NCI-H748 (cell line): Measurements from ENCODE around the gene CEP83.

Experiments
- DNase-seq: peaks from one replicate; lab custom pipeline; 2025; ENCODE audit not compliant: unreplicated experiment; lab: John Stamatoyannopoulos, UW

The CEP83 gene

DNA sequence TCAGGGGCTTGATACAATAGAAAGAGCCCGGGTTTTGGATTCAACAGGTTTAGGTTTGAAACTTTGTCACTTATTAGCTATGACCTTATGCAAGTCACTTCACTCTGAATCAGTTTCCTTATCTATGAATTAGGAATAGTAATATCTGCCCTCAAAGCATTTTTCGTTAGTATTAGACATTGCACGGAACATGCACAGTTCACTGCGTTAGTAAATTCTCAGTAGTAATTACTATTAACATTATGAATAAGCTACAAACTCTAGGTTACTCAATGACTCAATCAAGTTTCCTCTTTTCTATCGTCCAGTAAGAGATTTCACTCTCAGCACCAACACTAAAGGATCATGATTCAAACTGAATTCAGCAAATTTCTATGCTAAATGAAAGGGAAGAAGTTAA lies 150.3 kb downstream of the CEP83 start:
- DNase-seq, result no peak

- DNase-seq, result no peak
These were observed 151.1 kb downstream of the CEP83 start for GRCh38 chr12:94308612-94309011.

DNA sequence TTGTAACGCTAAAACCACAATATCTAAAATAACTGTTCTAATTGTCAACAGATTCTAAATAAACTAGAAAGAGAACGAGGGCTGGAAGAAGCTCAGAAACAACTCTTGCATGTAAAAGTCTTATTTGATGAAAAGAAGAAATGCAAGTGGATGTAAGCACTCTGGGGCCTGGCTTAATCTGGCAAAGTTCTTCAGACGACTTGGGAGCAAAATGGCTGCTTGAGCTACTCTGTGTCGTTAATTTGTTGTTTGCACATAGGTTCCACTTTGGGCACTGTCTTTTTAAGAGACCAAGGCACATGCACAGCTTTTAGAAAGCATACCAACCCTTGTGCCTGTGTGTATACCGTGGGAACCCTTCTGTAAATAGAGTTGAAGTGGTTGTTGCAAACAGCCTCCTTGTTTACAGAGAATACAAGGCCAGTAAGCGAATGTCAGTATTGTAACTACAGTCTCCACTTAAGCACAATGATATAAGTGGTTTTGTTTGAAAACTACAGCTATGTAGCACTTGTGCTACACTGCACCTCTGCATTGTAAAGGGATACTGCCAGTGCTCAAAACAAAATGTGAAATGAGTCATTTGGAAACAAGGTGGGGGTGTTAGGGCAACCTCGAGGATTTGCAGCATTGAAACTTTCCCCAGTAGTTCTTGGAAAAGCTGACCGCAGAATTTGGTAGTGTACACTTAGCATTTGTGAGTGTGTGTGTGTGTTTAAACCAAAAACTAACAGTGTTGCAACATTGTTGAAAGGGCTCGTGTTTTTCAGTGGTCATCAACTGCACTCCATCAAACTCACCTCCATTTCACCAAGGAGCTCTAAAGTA lies 154.3 kb downstream of the CEP83 start:
- peak; percentile 44 for DNase-seq

- no peak for DNase-seq
These were observed 155.1 kb downstream of the CEP83 start for GRCh38 chr12:94304566-94305061.

DNA sequence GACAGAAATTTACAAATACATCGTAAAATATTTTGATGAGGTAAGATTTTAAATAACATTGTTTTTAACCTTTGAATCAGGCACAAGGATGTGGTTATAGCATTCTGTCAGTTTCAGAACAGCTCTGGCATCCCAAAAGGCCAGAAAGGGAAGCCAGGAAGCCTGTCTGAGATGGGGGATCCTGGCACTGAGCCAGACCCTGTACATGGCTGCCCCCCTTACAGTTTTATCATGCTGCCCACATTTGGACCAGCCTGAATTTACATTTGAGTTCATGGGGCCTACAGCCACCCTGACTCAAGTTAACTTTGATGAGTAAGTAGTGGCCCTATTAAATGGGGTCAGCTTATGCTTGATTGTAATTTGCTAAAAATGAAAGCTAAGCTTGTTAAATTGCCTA lies 155.7 kb downstream of the CEP83 start:
- DNase-seq, result no peak

DNA sequence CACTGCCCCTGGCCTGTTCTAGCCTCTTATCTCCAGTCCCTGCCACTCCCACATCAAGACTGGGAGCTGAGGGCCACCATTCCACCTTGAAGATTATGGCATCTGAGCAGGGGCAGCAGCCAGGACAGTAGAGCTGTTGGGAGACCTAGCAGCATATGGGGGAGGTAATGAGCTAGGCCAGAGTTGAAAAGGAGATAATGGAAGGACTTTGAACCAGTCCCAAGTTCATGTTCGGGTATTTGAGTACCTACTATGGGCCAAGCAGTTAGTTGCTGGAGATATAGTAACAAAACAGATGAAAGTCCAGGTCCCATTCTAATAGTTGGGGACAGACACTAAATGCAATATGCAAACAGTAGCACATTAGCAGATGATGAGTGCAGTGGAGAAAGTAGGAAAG lies 159.8 kb downstream of the CEP83 start:
- no peak for DNase-seq

DNA sequence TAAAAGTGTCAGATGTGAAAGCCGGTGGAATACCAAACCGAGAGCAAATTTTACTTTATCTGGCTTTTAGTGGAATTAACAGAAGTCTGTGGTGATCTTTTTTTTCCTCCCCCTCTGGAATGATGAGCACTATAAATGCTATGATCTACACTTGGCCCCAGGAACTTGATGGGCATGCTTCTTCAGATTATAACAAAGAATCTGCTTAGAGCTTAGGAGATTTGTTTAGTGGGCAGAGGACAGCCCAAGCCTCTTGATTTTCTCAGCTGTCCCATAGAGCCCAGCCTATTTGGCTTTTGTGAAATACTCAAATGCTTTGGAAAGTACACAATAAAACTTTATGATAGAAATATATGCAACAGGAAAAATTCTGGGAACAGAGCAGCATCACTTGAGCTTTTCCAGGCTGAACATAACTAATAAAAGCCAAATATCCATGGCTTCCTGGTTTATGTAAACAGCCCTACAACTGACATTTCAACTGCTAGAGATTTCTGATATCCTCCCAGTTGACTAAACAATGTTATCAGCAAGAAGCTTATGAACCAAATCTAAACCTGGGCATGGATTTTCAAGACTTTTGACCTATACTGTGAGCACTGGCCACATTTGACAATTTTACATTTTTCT lies 161.7 kb downstream of the CEP83 start:
- no peak for DNase-seq

DNA sequence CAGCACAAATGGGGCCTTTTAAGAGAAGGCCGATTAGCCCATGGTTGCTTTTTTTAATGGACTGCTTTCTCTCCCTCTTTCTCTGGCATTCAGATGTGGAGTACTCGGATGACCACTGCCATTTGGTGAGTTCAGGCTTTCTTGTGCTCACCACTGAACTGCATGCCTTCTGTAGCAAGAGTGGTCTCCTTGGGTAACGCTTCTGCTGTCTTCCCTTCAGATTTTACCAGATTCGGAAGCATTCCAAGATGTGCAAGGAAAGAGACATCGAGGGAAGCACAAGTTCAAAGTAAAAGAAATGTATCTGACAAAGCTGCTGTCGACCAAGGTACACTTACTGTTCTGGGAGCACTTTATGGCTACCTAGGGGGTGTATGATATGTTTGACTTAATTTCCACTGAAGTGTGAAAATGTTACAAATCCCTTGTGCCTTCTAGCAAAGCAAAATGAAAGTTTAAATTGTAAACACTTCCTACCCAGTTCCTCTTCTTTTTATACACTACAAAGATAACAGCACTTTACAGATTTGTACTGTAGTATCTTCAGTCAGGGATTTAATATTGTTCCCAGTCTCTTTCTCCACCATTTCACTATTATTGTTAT lies 162.5 kb downstream of the CEP83 start:
- no peak for DNase-seq

DNA sequence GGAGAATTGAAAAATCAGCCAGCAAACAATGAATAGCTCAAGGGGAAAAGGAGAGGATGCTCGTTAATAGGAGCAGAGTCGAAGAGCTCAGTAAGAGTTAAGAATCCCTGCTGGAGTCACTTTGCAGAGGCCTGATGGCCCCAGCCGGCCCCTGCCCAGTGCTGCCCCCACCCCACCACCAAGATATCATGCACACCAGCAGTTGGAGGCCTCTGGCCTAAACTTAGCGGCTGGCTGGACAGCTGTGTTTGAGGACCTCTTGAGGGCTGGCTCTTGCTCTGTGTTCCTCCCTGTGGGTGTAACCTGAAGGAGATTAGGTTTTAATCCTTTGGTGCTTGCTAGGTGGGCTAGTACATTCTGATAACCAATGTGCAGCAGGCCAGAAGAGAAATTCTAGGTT lies 169.3 kb downstream of the CEP83 start:
- no peak for DNase-seq

DNA sequence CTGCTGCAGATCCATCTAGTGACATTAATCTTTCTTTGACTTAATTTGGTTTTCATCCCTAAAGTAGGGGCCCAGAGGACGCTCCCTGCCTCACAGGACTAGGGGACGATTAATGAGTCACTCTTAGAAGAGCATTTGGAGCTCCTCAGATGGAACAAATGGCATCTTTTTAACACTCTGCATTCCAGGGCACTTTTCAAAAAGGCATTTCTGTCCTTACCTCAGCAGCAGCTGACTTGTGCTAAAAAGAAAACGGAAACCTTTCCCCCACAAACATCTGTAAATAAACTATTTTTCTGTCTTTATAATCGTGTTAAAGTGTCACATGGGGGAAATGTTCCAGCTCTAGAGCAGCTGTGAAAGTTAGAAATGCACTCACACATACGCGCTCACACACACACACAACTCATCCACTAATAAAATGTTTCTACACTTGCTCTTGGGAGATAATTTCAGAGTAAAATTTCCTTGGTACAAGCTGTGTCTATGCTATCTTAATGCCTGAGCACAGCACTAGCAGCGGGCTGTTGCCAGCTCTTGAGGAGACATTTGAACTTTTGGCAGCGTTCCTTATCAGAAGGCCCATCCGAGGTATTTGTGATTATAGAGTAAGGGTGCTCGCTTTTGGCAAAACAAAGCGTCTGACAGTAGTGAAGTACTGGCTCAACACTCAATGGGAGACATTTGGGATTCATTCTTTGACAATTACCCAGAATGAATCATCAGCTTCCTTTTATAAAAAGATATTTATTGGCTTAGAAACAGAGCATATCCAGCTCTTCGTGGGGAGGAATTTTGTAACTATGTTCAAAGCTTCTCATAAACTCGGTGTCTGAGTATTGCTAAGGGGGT lies 170.0 kb downstream of the CEP83 start:
- DNase-seq, result no peak

GRCh38 chr12:94287245-94287628 lies 172.4 kb downstream of the CEP83 start:
- DNase-seq, result no peak

DNA sequence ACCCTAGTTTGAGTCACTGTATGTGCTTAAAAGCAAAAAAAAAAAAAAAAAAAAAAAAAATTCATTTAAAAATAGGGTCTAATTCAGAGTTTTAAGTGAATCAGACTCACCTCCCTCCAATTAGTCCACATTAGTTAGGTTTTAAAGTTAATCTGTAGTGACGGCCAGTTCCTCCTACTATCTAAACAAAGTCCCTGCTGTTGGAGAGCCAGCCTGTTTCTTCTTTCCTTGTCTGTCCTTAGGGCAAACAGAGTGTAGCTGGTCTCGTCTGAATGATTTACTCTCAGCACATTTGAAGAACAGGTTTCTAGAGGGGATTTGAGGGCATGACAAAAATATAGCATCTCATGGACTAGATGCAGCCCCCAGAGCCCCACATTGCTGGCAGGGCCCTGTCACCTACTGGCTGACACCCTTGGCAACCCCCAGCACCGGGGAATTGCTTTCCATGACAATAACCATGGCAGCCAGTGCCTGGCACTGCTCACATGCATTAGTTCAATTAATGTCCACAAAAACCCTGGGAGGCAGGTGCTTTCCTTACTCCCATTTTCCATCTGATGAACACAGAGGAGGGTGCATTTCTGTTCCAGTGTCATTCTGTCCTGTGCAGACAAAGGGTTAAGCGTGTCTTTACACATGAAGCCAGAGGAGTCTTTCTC lies 173.0 kb downstream of the CEP83 start:
- DNase-seq, result peak; percentile 49

DNA sequence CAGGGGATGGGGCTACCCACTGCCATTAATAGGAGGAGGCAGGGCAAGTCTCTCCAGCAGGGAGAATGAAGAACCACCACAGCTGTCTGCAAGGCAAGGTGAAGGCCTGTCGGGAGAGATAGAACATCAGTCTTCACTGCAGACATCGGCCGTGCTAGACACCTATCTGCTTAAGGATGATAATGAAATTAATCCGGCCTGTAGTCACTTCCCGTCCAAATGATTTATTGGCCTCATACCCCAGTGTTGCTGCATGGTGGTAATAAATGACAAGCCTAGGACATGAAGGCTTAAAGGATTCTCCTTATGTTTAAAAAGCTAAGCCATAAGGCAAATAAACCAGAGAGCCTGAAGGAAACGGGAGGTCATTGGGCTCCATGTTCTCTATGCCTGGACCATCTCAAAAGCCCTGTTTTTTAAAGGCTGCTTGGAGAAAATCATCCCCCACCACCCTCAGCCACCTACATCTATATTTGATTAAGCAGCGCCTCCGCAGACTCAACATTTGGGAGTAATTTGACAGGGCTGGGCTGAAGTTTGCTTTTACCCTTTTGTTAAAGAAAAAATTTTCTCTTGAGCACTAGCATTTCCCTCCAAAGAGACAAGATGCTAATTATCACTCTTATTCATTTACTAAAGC lies 173.6 kb downstream of the CEP83 start:
- no peak for DNase-seq

- no peak for DNase-seq
These were observed 174.8 kb downstream of the CEP83 start for GRCh38 chr12:94284859-94285258.

- DNase-seq, result no peak
These were observed 175.6 kb downstream of the CEP83 start for GRCh38 chr12:94284046-94284445.

DNA sequence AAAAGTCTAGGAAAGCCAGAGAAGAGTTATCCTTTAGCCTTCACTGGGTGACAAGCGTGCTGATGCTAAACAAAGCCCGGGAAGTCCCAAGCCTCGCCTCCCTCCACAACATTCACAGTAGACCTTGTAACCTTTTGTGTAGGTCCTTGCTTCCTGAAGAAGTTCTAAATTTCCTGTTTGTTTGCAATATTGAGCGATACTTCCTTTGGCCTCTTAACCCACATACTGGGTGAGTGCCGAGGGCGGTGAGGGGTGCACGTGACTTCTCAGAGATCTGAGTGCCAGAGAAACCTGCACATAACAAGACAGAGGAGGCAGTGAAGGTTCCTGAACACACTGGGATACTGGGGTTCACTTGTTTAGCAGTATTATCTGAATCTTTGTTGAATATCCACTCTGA lies 177.0 kb downstream of the CEP83 start:
- DNase-seq, result no peak

GRCh38 chr12:94280063-94280462 lies 179.6 kb downstream of the CEP83 start:
- no peak for DNase-seq

DNA sequence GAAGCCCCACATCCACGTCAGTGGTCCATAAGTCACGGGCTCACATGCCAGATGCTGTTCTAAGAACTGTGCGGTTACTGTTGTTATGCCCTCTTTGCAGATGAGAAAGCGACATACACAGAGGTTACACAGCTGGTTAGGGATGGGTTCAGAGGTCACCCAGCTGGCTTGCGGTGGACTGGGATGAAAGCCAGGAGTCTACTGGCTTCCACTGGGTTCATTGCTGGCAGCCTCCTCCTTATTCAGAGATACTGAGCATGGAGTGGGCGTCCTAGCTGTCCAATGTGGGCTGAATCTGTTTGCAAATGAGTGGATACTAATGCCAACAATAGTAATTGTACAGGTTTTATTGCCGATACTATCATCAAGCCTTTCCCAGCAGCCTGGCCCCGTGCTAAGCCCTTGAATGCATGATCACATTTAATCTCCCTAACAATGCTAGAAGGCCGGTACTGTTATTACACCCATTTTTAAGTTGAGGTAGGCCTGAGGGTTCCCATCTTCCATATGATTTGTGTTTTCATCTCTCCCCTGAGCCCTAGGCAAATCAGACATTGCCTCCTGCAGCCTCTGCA lies 182.2 kb downstream of the CEP83 start:
- no peak for DNase-seq

- no peak for DNase-seq
These were observed 182.9 kb downstream of the CEP83 start for GRCh38 chr12:94276725-94277124.

- DNase-seq, result no peak
These were observed 186.4 kb downstream of the CEP83 start for GRCh38 chr12:94273272-94273671.
